H9 (cell line): ENCODE results near the gene NPY5R. TPM values are rescaled to one million over a fixed set of nuclear protein-coding genes. Genes with fewer than 3 reads are reported as not detected.

Experiments
- DNase-seq: peaks from one replicate; pipeline ENCODE4 v3.0.0-alpha.2; 2017
- H2AFZ ChIP-seq: one replicate; pipeline ENCODE4 v1.6.1; 2013; ENCODE audit warnings: mild to moderate bottlenecking, low read length, control low read depth, moderate library complexity
- H2AK5ac ChIP-seq: 2 replicates; pipeline ENCODE4 v1.6.1; 2013; ENCODE audit warnings: low read length, control low read depth, mixed read lengths; ENCODE audit not compliant: insufficient read length
- H2BK120ac ChIP-seq: one replicate; pipeline ENCODE4 v1.6.1; 2013; ENCODE audit warnings: low read depth, mild to moderate bottlenecking, low read length, control low read depth, inconsistent platforms; ENCODE audit not compliant: poor library complexity, severe bottlenecking
- H2BK12ac ChIP-seq: 2 replicates; pipeline ENCODE4 v1.6.1; 2013; ENCODE audit warnings: low read length, control low read depth, mixed read lengths, low read depth; ENCODE audit not compliant: insufficient read length
- H2BK15ac ChIP-seq: 2 replicates; pipeline ENCODE4 v1.6.1; 2013; ENCODE audit warnings: low read depth, low read length, control low read depth
- H2BK20ac ChIP-seq: one replicate; pipeline ENCODE4 v1.6.1; 2013; ENCODE audit warnings: low read depth, mild to moderate bottlenecking, low read length, control low read depth, inconsistent platforms; ENCODE audit not compliant: poor library complexity, severe bottlenecking
- H2BK5ac ChIP-seq: 2 replicates; pipeline ENCODE4 v1.6.1; 2013; ENCODE audit warnings: low read length, control low read depth, mixed read lengths; ENCODE audit not compliant: insufficient read length
- H3K14ac ChIP-seq: 2 replicates; pipeline ENCODE4 v1.6.1; 2013; ENCODE audit warnings: low read length, control low read depth; ENCODE audit not compliant: insufficient read depth
- H3K18ac ChIP-seq: 2 replicates; pipeline ENCODE4 v1.6.1; 2013; ENCODE audit warnings: low read depth, mild to moderate bottlenecking, mixed read lengths, low read length, control low read depth; ENCODE audit not compliant: insufficient read length
- H3K23ac ChIP-seq: 2 replicates; pipeline ENCODE4 v1.6.1; 2013; ENCODE audit warnings: low read length, control low read depth, mixed read lengths, low read depth; ENCODE audit not compliant: insufficient read length
- H3K23me2 ChIP-seq: 2 replicates; pipeline ENCODE4 v1.6.1; 2013; ENCODE audit warnings: low read depth, mild to moderate bottlenecking, mixed read lengths, low read length, control low read depth; ENCODE audit not compliant: insufficient read length, poor library complexity, severe bottlenecking
- H3K27ac ChIP-seq: 2 replicates; pipeline ENCODE4 v1.5.1; 2013; ENCODE audit warnings: low read length, control low read depth, mixed read lengths, low read depth; ENCODE audit not compliant: insufficient read length
- H3K27me3 ChIP-seq: 2 replicates; pipeline ENCODE4 v1.6.1; 2013; ENCODE audit warnings: low read length, control low read depth, inconsistent platforms; ENCODE audit not compliant: insufficient read depth
- H3K4ac ChIP-seq: 2 replicates; pipeline ENCODE4 v1.6.1; 2013; ENCODE audit warnings: low read depth, mild to moderate bottlenecking, control low read depth, inconsistent platforms, low read length, moderate library complexity
- H3K4me1 ChIP-seq: 2 replicates; pipeline ENCODE4 v1.6.1; 2013; ENCODE audit warnings: low read length, control low read depth, inconsistent platforms; ENCODE audit not compliant: insufficient read depth
- H3K4me2 ChIP-seq: 2 replicates; pipeline ENCODE4 v1.6.1; 2013; ENCODE audit warnings: low read length, control low read depth, mixed read lengths; ENCODE audit not compliant: insufficient read length, insufficient read depth
- H3K56ac ChIP-seq: 2 replicates; pipeline ENCODE4 v1.6.1; 2013; ENCODE audit warnings: low read depth, mild to moderate bottlenecking, mixed read lengths, low read length, control low read depth; ENCODE audit not compliant: insufficient read length
- H3K79me1 ChIP-seq: 2 replicates; pipeline ENCODE4 v1.6.1; 2013; ENCODE audit warnings: low read depth, mild to moderate bottlenecking, moderate library complexity, low read length, control low read depth, inconsistent platforms; ENCODE audit not compliant: insufficient read depth, poor library complexity, severe bottlenecking
- H3K79me2 ChIP-seq: 2 replicates; pipeline ENCODE4 v1.6.1; 2013; ENCODE audit warnings: low read length, control low read depth, inconsistent platforms; ENCODE audit not compliant: insufficient read depth
- H3K9ac ChIP-seq: 2 replicates; pipeline ENCODE4 v1.6.1; 2013; ENCODE audit warnings: low read length, control low read depth, mixed read lengths; ENCODE audit not compliant: insufficient read length; ENCODE audit errors: extremely low read depth
- H3K9me3 ChIP-seq: one replicate; pipeline ENCODE4 v1.6.1; 2013; ENCODE audit warnings: low read depth, low read length, inconsistent platforms; ENCODE audit not compliant: control insufficient read depth
- H3T11ph ChIP-seq: one replicate; pipeline ENCODE4 v1.6.1; 2013; ENCODE audit warnings: mild to moderate bottlenecking, low read length, control low read depth, inconsistent platforms
- H4K20me1 ChIP-seq: one replicate; pipeline ENCODE4 v1.6.1; 2013; ENCODE audit not compliant: control insufficient read depth, insufficient read length, insufficient read depth
- H4K5ac ChIP-seq: 2 replicates; pipeline ENCODE4 v1.6.1; 2013; ENCODE audit warnings: low read depth, mild to moderate bottlenecking, mixed read lengths, low read length, control low read depth; ENCODE audit not compliant: insufficient read length
- H4K8ac ChIP-seq: replicated peaks from 2 replicates; pipeline ENCODE4 v1.6.1; 2013; ENCODE audit warnings: low read length, control low read depth, mixed read lengths, low read depth; ENCODE audit not compliant: insufficient read length
- H4K91ac ChIP-seq: 2 replicates; pipeline ENCODE4 v1.6.1; 2013; ENCODE audit warnings: low read depth, mild to moderate bottlenecking, moderate library complexity, mixed read lengths, low read length, control low read depth; ENCODE audit not compliant: insufficient read length
- H3K27ac Mint-ChIP-seq, 3 experiments: 2 replicates in 2 of 3; 3 replicates in 1 of 3; pipeline ENCODE4 v1.8.0; 2020 to 2021; ENCODE audit warnings: mixed read lengths in 3 of 3, mild to moderate bottlenecking in 1 of 3, moderate library complexity in 1 of 3
- H3K27me3 Mint-ChIP-seq: 2 replicates; pipeline ENCODE4 v1.8.0; 2021; ENCODE audit warnings: low read depth, mild to moderate bottlenecking, moderate library complexity, mixed read lengths
- H3K36me3 Mint-ChIP-seq, 3 experiments: 2 replicates in 2 of 3; 3 replicates in 1 of 3; pipeline ENCODE4 v1.8.0; 2020 to 2021; ENCODE audit warnings: low read depth in 3 of 3, mixed read lengths in 3 of 3; ENCODE audit not compliant: insufficient read depth in 1 of 3
- H3K4me1 Mint-ChIP-seq, 2 experiments: 2 replicates each; pipeline ENCODE4 v1.8.0; 2020; ENCODE audit warnings: mixed read lengths in 2 of 2
- H3K4me3 Mint-ChIP-seq, 2 experiments: 2 replicates in 1 of 2; 3 replicates in 1 of 2; pipeline ENCODE4 v1.8.0; 2020 to 2021; ENCODE audit warnings: mild to moderate bottlenecking in 2 of 2, mixed read lengths in 2 of 2, moderate library complexity in 1 of 2
- H3K9me3 Mint-ChIP-seq, 2 experiments: 2 replicates in 1 of 2; 3 replicates in 1 of 2; pipeline ENCODE4 v1.8.0; 2020; ENCODE audit warnings: mild to moderate bottlenecking in 2 of 2, mixed read lengths in 2 of 2, moderate library complexity in 1 of 2
- CTCF ChIP-seq: fragments of 200-600 bp; sonication (generic); conservative IDR thresholded peaks from 3 replicates; pipeline ENCODE4 v1.8.0; 2021; ENCODE audit warnings: antibody characterized with exemption, mild to moderate bottlenecking
- WGBS: extraction: QIAGEN DNeasy Blood & Tissue Kit; methylation state at CpG from one replicate; pipeline ENCODE4 v1.1.7; 2013; ENCODE audit warnings: missing lambda C conversion rate, low lambda C conversion rate, mixed read lengths; ENCODE audit not compliant: insufficient read length; ENCODE audit errors: extremely low coverage; 5-methylcytosine and 5-hydroxymethylcytosine counted together
- total RNA-seq: library from RNA; stranded (reverse); gene quantifications from 2 replicates; pipeline ENCODE4 v1.2.1, GENCODE V29; 2021

The NPY5R gene
- total RNA-seq, 1 experiment from 2014 or later, result 4.2 TPM

DNA sequence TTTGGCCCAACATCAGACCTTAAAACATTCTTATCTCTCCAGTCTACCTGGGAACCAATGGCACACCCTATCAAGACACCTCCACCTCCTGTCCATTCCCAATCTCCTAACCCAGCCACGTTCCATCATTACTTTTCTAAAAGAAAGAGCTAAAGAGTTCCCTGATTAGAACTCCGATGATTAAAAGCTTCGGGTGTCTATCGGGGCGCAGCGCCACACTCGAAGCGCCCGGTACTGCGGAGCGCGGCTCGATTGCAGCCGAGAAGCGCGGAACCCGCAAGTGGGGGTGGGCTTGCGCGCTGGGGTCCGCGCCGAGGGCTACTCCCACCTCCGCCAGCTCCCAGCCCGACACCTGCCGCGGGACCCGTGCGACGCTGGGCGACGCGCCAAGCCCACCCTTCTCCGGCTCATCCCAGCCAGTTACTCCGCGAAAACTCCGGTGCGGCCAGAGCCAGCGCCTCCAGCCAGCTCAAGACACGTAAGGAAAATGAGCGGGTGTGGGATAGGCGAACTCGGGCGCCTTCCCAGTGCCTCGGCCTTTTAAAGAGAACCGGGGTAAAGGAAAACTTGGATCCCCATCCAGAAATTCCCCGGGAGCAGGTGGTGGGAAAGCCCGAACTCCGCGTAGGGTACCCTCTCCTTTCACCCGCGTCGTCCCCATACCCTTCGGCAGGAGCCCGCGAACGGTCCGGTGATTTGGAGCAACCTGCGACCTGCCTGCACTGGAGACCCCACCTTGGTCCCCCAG lies 11.9 kb upstream of the NPY5R start:
- Histone ChIP-seq H3T11ph (no peak overlapping the region), H3K27ac (no peak overlapping the region), H2BK120ac (no peak overlapping the region), H4K5ac (no peak overlapping the region), H3K23ac (no peak overlapping the region), H3K9me3 (no peaks in the 10 kb centered on the region), H3K9ac (peak overlapping the region; percentile 54), H2BK15ac (no peak overlapping the region), H2AK5ac (no peak overlapping the region), H2BK20ac (no peak overlapping the region), H2BK12ac (no peak overlapping the region), H2BK5ac (no peak overlapping the region), H4K8ac (no peak overlapping the region), H4K20me1 (no peaks in the 10 kb centered on the region), H3K4me1 (no peaks in the 10 kb centered on the region), H3K56ac (no peak overlapping the region), H3K4me2 (peak overlapping the region; percentile 68), H3K79me2 (no peaks in the 10 kb centered on the region), H3K18ac (no peak overlapping the region), H2AFZ (peak overlapping the region; percentile 50), H4K91ac (no peak overlapping the region), H3K27me3 (peaks cover 8% of the 10 kb centered on the region; the same call in 1 of the 2 replicates), H3K14ac (0 out of 2 replicates have a peak overlapping the region, but pooled peaks have one; percentile 34), H3K4ac (no peak overlapping the region), H3K79me1 (no peaks in the 10 kb centered on the region), H3K23me2 (peaks cover 14% of the 10 kb centered on the region)
- H3K9me3 Mint-ChIP-seq, result peaks cover 9 to 14% of the 10 kb centered on the region in 2 experiments
- no CpG with 5 or more reads among the region's 58 CpGs for WGBS
- H3K4me1 Mint-ChIP-seq, result peaks cover 13 to 16% of the 10 kb centered on the region in 2 experiments
- peak; percentile 45 for DNase-seq
- H3K27me3 Mint-ChIP-seq, result peaks cover 23% of the 10 kb centered on the region
- H3K4me3 Mint-ChIP-seq, result peak overlapping the region; percentile 90 to 95
- no peak overlapping the region for H3K27ac Mint-ChIP-seq
- H3K36me3 Mint-ChIP-seq, result peaks cover 3 to 13% (median 12%) of the 10 kb centered on the region in 3 experiments; a peak in 6 of 7 replicates
- TF ChIP-seq CTCF, result peak; percentile 41; the same call in 2 of the 3 replicates
